ENCODE data around the gene FARP2. TPM values are rescaled to one million over a fixed set of nuclear protein-coding genes. Genes with fewer than 3 reads are reported as not detected.
A peak's percentile ranks its signal among the peaks of the same experiment; 100 is the strongest.
"Not testable (repeated sequence)": the region's sequence is repeated elsewhere in the genome, so short reads cannot be mapped to it uniquely, and the experiment has no call there.

The FARP2 gene, protein sequence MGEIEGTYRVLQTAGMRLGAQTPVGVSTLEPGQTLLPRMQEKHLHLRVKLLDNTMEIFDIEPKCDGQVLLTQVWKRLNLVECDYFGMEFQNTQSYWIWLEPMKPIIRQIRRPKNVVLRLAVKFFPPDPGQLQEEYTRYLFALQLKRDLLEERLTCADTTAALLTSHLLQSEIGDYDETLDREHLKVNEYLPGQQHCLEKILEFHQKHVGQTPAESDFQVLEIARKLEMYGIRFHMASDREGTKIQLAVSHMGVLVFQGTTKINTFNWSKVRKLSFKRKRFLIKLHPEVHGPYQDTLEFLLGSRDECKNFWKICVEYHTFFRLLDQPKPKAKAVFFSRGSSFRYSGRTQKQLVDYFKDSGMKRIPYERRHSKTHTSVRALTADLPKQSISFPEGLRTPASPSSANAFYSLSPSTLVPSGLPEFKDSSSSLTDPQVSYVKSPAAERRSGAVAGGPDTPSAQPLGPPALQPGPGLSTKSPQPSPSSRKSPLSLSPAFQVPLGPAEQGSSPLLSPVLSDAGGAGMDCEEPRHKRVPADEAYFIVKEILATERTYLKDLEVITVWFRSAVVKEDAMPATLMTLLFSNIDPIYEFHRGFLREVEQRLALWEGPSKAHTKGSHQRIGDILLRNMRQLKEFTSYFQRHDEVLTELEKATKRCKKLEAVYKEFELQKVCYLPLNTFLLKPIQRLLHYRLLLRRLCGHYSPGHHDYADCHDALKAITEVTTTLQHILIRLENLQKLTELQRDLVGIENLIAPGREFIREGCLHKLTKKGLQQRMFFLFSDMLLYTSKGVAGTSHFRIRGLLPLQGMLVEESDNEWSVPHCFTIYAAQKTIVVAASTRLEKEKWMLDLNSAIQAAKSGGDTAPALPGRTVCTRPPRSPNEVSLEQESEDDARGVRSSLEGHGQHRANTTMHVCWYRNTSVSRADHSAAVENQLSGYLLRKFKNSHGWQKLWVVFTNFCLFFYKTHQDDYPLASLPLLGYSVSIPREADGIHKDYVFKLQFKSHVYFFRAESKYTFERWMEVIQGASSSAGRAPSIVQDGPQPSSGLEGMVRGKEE
- total RNA-seq (2014; rRNA removed; shearing (Covaris generic); ENCODE audit: low replicate concordance) = 24.0 and 41.2 TPM in 2 replicates

DNA sequence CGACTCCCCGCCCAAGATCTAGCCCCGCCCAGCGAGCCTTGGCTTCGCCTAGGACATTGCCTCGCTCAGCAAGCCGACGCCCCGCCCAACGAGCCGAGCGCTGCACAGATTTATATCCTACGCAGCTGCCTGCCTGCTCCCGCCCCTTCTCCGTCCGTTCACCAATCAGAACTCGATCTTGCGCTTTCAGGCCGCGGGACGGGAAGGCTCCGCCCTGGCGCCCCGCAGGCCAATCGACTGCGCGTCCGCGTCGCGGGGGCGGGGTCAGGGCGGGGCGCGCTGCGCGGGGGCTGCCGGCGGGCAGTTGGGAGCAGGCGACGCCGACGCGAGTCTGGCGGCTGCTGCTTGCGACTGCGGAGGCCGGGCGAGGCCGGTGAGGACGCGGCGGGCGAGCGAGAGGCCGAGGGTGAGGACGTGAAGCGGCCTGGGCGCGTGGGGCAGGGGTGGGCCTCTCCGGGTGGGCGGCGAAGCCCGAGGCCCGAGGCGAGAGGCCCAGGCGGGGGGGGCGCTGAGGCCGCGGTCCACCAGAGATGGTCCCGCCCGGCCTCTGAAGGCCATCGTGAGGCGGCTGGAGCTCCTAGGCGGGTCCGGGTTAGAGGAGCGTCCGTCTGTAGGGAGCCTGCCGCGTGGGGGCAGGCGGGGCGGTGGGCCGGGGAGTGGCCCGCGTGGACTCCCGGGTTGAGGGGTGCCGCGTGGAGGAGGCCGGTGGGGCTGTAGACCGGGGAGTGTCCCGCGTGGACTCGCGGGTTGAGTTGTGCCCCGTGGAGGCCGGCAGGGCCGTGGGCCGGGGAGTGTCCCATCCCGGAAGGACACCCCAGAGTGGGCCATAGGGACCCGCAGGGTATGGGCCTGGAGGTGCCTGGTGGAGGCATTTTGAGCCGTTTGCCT is at the start of gene FARP2:
FARP2 (plus strand) TSS at position 303 of the 888 bp plus-strand sequence. CDS start 16,823 bp downstream, outside the sequence.
- peak; percentile 92 for DNase-seq (ENCODE audit: low read depth)
- in situ Hi-C loops (cut with HindIII; ENCODE audit: low pct_unique_long_range_greater_than_20kb, low sequenced_read_pairs) = no loop called here

DNA sequence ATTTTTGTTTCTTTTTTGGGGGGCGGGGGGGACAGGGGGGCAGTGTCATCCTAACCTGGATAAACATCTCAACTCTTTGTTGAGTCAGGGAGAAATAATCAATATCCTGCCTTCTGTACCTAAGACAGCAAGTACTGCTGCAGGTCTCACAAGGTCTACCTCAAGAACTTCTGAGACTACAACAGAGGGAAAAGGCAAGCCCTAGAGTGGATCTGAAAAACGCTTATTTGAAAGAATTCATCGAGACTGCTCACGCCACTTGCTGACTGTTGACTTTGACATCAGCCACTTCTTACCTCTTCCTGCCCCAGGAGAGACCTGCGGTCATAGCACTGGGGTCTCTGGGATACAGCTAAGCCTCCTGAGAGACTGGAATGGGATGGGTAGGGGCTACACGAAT is 49.0 kb upstream of the FARP2 start:
- no peak for DNase-seq (ENCODE audit: low read depth)
- in situ Hi-C loops (cut with HindIII; ENCODE audit: low pct_unique_long_range_greater_than_20kb, low sequenced_read_pairs) = no loop called here

DNA sequence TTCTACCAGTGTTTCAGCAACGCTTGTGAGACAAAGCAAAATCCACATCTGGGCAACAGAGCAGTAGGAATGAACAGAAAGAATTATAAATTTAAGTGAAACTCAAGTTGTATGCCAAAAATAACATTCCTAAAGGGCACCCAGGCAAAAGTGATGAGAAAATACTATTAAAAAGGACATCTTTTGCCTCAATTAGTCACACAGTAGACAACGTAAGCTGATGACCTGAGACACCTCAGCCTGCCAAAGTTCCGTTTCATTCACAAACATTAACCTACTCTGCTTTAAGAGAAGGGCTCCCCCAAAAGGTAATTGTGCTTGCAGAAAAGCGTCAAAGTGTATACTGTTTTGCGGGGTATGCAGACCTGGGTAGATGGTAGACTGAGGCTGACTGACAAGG is 47.8 kb upstream of the FARP2 start:
- in situ Hi-C loops (cut with HindIII; ENCODE audit: low pct_unique_long_range_greater_than_20kb, low sequenced_read_pairs) = no loop called here
- peak; percentile 38 for DNase-seq (ENCODE audit: low read depth)

DNA sequence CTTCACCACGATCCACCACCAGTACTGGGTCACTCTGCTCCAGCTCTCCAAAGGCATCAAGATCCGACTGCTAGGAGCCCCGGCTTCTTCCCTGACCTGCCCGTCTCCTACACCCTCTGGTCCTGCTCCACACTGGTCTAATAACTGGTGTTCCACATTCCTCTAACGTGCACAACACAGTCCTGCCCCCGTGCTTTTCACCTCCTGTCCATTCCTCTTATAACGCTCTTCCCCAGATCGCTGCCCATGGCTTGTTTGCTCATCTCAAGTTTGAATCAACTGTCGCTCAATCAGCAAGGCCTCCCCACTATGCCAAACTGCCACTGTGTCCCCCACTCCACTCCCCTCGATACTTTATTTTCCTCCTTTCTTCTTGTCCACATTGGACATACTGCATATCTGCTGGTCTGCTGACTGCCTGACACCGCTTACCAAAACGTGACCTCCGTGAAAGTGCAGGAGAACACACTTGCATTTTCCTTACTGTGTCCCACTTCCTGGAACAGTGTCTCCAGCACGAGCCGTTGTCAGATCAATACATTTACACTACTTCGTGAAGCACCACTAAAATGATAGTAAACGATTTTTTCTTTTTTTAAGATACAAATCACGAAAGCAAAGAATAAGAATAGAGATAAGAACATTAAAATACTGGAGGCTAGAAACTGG is 47.1 kb upstream of the FARP2 start:
- no peak for DNase-seq (ENCODE audit: low read depth)
- in situ Hi-C loops (cut with HindIII; ENCODE audit: low pct_unique_long_range_greater_than_20kb, low sequenced_read_pairs) = no loop called here

DNA sequence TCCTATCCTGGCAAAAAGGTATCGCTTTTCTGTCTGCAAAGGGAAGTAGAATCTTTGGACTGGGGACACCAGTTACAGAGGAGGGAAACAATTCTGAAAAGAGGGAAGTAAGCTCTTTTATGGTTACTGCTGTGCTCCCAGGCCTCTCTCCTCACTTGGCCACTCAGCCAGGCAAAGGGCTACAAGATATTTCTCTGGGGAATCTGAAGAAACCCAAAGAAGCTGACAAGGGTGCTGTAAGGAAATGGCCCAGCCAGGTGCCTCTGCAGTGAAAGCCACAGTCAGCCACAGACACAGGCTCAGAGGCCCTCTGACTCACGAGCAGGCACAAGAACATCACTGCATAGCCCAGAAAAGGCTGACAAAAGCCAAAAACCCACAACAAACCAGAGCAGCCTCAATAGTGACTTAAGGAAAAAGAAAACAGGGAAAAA is 46.4 kb upstream of the FARP2 start:
- in situ Hi-C loops (cut with HindIII; ENCODE audit: low pct_unique_long_range_greater_than_20kb, low sequenced_read_pairs) = no loop called here
- no peak for DNase-seq (ENCODE audit: low read depth)

DNA sequence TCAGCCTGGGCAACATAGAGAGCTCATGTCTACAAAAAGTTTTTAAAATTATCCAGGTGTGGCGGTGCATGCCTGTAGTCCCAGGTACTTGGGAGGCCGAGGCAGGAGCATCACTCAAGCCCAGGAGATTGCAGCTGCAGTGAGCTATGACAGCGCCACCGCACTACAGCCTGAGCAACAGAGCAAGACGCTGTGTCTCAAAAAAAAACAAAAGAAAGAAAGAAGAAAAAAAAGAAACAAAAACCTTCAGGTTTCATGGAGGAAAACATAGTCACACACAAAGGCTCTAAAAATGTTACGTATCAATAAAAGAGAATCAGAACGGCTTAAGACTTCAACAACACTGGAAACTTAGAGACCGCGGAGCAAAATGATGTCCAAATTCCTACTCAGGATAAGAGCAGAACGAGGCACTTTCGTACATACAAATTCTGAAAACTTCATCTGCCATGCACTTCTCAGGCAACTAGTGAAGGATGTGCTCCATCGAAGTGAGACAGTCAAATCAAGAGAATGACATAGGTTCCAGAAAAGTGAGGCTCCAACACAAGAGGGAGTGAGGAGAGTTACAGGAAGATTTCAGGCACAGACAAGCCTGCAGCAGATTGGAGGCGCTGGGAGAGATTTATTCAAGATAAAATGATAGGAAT is 45.0 kb upstream of the FARP2 start:
- no peak for DNase-seq (ENCODE audit: low read depth)
- in situ Hi-C loops (cut with HindIII; ENCODE audit: low pct_unique_long_range_greater_than_20kb, low sequenced_read_pairs) = no loop called here

DNA sequence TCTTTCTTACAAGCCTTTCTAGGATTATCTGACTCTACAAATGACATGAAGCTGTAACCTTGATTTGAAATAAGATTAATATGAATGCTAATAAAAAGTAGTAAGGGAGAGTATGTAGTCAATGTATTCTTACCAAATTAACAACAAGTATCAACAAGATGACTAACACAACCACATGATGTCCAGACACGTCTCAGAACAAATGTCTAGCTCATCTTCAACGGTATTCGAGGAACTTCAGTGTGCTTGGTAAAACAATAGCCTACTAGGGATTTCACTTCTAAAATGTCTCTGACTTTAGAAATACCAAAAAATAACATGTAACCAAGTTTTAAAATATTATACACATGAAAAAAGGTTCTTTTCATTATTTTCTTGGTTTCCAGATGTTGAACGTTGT is 44.0 kb upstream of the FARP2 start:
- in situ Hi-C loops (cut with HindIII; ENCODE audit: low pct_unique_long_range_greater_than_20kb, low sequenced_read_pairs) = no loop called here
- DNase-seq (ENCODE audit: low read depth) = no peak

DNA sequence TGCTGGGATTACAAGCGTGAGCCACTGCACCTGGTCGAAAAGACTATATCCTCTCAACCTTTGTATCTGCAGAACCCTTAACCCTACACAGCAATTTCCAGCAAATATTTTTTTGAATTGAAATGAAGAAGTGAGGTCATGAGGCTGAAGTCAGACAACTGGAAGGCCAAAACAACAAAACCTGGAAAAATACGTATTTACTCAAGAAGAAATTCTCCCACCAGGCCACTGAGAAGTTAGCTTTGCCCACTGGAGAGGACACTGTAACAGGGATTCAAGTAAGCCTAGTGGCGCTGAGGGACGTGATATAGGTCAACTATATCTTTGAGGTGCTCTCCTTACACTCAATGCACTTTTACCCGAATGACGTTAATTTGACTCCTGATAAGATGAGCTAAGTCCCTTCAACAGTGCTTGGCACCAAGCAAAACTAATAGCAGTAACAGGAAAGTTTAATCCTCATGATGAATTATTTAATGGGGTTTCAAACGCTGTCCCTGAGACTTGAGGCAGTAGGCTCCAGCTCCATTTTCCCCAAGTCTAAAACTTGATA is 42.5 kb upstream of the FARP2 start:
- in situ Hi-C loops (cut with HindIII; ENCODE audit: low pct_unique_long_range_greater_than_20kb, low sequenced_read_pairs) = no loop called here
- DNase-seq (ENCODE audit: low read depth) = no peak

DNA sequence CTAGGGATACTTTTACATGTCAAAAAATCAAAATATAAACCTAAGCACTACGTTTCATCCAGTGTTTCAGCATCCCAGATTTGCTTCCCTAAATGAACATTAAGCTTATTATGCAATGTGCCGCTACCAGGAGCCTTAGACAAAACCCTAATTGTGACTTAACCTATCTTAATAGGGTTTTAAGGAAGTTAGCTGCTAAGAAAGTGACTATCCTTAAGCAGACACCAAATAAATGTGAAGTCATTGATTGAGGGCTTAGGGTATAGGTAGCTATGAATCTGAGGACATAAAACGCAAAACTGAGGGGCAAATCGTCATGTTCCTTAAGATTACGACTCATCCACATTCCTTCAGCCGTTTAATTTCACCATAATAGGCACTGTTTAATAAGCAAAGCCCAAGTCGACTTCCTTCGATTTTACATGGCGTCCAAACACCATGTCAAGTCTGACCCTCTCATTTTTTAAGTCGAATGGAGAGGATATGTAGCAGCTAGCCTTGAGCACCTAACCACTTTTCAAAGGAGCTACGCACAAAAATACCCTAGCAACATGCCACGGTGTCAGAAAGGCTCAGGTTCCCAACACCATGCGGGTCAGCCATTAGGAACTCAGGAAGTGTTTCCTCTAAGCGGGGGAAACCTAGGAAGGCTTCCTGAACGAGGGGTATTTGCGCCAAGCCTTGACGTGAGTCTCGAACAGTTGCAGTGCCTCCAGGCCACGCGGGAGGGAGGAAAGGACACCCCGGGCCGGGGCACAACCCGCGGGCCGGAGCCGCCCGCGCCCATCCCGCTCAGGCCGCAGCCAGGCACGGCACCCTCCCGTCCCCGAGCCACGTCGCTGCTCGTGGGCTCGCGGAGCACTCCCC is 41.6 kb upstream of the FARP2 start:
- in situ Hi-C loops (cut with HindIII; ENCODE audit: low pct_unique_long_range_greater_than_20kb, low sequenced_read_pairs) = no loop called here

DNA sequence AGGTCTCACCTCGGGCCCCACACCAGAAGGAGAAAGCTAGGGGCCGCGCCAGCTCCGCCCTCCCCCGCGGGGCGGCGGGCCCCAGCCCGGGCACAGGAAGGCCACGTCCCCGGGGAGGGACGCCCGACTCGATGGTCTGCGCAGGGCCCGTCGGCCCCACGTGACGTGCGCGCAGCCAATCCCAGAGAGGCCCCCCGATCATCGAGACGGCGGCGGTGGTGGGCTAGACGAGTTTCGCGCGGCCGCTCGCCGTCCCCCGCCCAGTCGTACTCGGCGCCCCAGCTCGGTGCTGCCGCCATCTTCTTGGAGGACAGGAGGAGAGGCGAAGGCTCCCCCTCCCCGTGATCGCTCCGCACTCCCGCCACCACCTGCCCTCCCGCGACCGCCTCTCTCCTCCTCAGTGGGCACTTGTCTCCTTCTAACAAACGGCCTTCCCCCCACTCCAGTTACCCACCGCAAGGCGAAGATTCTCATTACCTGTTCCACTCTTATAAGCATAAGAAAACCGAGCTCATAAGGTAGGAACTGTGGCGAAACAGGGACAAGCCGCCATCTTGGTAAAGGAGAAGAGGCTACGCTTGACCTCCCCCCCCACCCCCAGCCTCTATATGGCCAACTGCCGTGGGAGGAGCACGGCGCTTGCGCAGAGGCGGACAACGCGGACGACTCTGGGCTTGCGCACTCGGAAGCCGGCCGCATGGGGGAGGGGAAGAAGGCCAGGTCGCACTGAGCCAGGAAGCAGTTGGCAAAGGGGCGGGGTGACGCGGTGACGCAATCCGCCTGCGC is 40.8 kb upstream of the FARP2 start, which contains the start of gene HDLBP:
HDLBP (minus strand) TSS at position 580 of the 786 bp plus-strand sequence. CDS start 48,803 bp downstream, outside the sequence.
- peak; percentile 95 for DNase-seq (ENCODE audit: low read depth)

More for the DNA sequence above, 41.6 kb upstream of the FARP2 start:
- no peak for DNase-seq (ENCODE audit: low read depth)

DNA sequence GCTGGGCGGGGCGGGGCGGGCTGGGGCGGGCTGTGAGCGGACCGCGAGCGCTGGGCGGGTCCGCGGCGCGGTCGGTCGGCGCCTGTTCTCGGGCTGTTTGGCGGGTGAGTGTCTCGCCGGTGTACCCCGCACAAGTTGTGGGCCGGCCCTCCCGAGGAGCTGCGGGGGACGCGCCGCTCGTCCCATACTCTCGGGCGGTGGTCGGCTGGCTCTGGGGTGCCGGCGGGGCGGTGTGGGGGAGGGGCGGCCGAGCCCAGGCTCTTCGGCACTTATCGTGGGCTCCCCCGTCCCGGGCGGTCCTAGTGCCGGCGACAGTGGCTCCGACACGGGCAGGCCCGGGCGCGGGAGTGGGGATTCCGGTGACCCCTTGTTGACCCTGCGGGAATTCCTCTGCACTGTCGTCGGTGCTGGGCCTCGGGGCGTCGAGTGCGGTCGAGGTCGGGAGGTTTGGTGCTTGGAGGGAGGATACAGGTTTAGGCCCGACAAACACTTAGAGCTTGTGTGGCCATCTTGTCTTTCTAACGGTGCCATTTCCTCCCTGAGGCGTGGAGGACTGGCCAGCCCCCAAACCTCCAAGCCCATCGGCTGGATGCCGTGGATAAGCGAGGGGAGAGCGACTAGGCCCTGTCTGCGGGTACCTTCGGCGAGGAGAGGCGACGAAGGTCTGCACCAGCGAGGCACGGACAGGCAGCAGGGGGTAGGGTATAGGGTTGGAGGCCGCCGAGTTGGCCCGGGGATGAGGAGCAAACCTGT is 40.0 kb upstream of the FARP2 start, which contains the start of gene SEPTIN2:
SEPTIN2 (plus strand) TSS at position 47 of the 753 bp plus-strand sequence. CDS start 8,308 bp downstream, outside the sequence.
- peak; percentile 73 for DNase-seq (ENCODE audit: low read depth)
- in situ Hi-C loops (cut with HindIII; ENCODE audit: low pct_unique_long_range_greater_than_20kb, low sequenced_read_pairs) = no loop called here

More for the DNA sequence above, 40.8 kb upstream of the FARP2 start, which contains the start of gene HDLBP:
- in situ Hi-C loops (cut with HindIII; ENCODE audit: low pct_unique_long_range_greater_than_20kb, low sequenced_read_pairs) = no loop called here

DNA sequence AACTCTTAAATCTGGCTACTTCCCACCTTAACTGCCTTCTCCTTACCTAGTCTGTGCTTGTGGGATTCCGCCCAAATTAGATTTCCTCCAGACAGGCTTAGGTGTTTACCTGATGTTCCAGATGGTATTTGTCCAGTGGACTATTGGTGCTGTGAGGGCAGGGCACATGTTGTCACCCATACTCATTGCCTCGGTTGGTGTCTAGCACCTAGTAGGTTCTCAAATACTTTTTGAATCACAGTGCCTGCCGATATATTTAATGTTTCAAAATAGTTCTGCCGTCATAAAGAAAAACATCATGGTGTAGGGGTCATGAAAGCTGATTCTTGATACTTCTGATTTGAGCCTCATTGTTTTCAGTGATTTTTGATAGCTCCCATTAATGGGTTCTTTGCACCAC is 39.3 kb upstream of the FARP2 start:
- no peak for DNase-seq (ENCODE audit: low read depth)
- in situ Hi-C loops (cut with HindIII; ENCODE audit: low pct_unique_long_range_greater_than_20kb, low sequenced_read_pairs) = no loop called here

DNA sequence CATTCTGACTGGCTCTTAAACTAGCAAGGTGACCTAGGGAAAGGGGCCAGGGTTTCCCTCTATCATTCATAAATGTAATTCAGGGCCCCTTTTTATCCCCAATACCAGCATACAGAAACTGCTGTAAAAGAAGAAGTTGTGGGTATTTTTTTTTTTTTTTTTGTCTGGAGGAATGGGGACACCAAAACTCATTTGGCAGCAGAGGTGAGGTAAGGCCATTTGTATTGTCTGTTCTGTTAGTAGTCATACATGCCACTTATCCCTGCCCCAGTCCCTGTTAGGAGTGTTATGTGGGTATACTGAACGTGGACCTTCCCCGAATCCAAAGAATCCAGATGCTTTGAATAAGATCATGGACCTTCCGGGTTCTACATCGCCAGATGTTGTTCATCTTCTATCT is 38.7 kb upstream of the FARP2 start:
- no peak for DNase-seq (ENCODE audit: low read depth)
- in situ Hi-C loops (cut with HindIII; ENCODE audit: low pct_unique_long_range_greater_than_20kb, low sequenced_read_pairs) = no loop called here

DNA sequence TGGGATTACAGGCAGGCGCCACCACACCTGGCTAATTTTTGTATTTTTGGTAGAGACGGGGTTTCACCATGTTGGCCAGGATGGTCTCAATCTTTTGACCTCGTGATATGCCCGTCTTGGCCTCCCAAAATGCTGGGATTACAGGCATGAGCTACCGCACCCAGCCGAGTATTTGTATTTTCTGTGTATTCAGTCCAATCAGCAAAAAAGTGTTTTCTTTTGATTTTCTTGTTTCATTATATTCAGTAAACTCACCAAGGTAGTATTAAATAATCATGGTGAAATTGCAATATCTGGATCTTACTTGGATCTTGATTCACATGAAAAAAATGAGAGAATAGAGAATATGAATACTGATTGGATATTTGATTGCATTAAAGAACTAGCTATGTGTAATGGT is 37.3 kb upstream of the FARP2 start:
- in situ Hi-C loops (cut with HindIII; ENCODE audit: low pct_unique_long_range_greater_than_20kb, low sequenced_read_pairs); DNase-seq (ENCODE audit: low read depth): not testable (repeated sequence)
